GM19468 (cell line): ENCODE results near the gene DNAH1.

Source experiments
- ATAC-seq: cut with Tn5 transposase; IDR thresholded peaks from one replicate; pipeline ENCODE4 v1.9.1; 2021; ENCODE audit warnings: mild to moderate bottlenecking, moderate library complexity, moderate number of reproducible peaks; ENCODE audit not compliant: unreplicated experiment; ENCODE audit errors: extremely low read depth

The DNAH1 gene

DNA sequence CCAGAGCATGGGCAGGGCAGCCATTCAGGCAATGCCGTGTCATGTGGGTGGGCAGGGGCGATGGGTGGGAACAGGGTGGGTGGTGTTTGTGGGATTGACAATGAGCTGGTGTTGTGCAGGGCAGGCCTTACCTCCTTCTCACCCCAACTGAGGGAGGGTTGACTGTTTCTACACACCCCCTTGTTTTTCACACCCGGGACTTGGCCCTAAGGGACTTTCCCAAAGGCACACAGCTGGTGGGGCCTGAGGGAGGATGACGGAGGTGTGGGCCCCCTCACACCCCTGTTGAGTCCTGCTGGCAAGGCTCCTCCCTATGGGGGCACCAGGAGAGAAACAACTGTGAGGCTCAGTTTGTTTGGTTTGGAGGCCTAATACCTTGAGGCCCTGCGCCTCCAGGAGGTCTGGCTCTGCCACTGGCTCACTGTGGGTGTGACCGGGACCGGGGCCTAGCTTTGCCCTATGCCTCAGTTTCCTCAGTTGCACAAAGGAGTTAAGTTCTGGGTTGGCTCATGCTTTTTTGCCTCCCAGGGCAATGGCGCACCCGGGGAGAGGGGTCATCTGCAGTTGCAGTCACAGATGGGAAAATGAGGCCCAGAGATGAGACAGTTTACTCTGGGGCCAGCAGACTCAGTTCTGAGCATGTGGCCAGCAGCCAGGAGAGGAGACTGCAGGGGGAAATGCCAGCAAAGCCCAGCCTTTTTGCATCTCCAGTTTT lies 5.1 kb upstream of the DNAH1 start:
- ATAC-seq = no peak

DNA sequence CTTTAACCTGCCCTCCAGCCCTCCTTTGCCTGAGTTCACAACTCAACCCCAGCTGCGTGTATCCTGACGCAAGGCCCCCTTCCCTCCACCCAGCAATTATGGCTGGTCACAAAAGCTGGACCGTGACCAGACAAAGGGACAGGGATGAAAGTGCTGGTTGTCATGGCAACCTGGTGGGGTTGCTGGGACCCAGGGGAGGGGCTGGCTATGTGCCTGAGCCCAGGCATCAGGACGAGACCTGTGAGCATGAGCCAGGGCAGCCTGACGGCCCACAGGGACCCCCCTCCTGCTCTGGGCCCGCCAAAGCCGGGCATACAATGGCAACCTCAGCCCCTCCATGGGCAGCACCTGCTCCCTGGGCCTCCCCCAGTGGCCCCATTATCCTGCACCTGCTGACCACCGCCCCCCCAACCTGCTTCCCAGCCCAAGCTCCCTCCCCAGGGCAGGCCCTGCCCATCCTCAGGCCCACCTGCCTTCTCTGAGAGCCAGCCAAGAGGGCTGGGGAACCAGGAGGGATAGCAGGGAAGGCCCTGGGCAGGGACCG lies 4.5 kb upstream of the DNAH1 start:
- ATAC-seq = no peak

DNA sequence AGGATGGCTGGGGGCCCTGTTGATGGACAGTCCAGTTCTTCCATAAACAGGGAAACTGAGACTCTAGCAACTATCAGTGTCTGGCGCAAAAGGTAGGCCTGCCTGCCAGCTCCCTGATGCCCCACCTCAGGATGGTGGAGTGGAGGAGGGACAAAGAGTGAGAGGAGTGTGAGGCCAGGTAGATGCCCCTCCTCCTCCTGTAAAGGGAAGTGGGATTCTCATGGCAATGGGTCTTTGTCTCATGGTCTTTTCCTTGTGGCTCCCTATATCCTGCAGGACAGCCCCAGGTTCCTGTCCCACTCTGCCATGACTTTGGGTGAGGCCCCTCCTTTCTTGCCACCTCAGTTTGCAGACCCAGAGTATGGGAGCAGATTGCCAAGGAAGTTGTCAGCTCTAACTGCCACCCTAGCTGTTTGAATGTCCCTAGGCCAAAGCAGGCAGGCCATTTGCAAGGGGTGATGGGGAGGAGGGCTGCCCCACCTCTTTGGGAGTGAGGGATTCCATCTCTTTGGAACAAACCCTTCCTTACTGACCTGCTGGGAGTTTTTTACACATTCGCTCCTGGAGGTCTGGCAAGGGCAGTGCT lies 2.8 kb upstream of the DNAH1 start:
- no peak for ATAC-seq

DNA sequence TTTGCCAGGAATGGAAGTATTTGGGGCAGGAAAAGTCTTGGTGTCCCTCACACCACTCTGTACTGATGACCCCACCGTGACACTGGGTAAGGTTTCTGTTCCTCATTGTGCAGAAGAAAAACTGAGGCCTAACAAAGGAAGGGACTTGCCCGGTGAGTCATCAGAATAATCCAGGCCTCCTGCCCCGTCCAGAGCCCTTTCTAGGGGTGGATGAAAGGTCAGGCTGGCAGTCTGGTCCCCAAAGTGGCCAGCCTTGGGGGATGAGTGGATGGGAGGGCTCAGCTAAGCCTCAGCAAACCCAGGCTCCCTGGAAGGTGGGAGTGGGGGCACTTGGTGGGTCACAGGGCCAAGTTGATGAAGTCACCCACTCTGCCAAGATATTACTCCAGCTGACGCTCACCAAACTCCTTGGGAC lies 2.3 kb upstream of the DNAH1 start:
- ATAC-seq = peak; percentile 75

DNA sequence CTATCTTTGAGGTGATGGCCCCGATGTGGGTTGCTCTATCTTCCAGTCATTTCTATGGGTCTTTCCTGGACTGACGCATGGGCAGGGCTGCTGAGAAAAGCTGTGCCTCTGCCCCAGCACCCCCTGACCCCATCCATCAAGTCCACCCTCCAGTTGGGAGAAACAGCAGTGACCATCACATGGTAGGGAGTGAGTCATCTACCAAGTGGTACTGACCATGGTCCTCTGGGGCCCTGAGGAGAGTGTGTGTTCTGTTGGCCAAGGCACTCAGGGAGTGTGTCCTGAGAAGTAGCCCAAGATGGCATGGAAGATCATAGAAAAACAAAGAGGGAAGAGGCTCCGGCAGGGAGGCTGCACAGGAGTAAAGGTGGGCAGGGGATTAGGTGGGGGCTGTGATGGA lies 1.6 kb upstream of the DNAH1 start:
- no peak for ATAC-seq

DNA sequence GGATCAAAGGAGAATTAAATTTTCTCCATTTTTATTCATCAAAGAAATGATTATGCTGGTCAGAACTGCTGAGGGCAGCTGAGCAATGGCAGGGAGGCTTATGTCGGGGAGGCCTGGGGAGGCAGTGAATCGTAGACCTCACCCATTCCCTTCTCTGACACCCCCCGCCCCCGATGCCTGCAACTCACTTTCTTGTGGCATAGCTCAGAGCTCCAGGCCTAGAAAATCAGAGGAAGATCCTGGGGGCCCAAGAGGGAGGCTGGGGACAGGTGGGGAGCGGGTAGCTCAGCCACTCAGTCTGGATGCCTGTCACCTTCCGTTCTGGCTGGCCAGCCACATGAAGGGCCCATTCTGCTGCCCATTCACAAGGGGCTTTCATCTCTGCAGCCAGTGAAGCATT lies 1.1 kb upstream of the DNAH1 start:
- no peak for ATAC-seq

DNA sequence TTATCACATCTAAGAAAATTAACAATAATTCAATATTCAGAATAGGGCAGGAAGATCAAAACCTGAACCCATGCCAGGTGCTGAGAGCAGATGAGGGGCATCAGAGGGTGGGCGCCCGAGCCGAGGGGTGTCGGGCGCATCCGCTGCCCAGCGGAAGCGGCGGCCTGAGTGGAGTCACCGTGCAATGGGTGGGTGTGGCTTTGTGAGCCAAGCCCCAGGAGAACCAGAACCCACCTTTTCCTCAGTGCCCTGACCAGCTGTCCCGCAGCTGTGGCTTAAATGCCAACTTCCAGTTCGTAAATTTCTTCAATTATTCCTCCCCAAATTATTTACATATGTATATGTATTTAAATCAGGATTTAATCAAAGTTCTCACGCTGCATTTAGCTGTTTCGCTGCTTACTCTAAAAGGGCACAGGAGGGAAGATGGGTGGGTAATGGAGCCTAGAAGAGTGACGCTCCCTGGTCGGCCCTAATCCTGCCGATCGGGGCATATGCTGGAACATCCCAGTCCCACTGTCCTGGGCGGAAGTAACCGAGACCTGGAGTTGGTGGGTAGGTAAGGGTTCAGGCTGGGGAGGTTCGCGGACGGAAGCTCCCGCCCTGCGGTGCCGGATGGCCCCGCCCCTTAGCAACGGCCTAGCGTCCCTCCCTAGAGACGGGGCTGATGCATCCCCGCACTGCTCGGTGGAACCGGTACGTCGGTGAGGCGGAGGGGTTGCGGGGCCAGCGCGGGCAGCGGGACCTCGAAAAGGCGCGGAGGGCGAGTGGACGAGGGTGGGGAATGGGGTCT lies 1.3 kb downstream of the DNAH1 start:
- peak; percentile 25 for ATAC-seq

DNA sequence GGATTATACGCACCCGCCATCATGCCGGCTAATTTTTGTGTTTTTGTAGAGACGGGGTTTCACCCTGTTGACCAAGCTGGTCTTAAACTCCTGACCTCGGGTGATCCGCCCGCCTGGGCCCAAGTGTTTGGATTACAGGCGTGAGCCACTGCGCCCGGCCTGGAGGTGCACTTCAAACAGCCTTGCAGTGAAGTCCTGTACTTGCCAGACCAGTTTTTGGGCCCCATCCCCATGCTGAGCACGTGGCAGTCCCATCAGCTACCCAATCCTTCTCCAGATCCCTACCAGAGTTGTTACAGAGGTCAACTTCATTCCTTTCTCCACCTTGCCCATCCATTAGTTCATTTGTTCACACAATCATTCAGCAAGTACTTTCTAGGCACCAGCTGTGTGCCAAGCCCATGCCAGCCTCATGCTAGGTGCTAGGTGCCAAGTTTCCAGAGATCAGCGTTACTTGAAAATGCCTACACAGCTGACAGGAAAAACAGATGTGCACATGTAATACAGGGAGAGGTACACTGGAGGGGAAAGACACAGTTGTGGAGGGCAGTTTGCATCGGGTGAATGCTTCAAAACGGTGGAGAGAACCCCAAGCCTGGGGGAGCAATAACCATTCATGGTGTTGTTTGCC lies 2.2 kb downstream of the DNAH1 start:
- ATAC-seq = no peak

DNA sequence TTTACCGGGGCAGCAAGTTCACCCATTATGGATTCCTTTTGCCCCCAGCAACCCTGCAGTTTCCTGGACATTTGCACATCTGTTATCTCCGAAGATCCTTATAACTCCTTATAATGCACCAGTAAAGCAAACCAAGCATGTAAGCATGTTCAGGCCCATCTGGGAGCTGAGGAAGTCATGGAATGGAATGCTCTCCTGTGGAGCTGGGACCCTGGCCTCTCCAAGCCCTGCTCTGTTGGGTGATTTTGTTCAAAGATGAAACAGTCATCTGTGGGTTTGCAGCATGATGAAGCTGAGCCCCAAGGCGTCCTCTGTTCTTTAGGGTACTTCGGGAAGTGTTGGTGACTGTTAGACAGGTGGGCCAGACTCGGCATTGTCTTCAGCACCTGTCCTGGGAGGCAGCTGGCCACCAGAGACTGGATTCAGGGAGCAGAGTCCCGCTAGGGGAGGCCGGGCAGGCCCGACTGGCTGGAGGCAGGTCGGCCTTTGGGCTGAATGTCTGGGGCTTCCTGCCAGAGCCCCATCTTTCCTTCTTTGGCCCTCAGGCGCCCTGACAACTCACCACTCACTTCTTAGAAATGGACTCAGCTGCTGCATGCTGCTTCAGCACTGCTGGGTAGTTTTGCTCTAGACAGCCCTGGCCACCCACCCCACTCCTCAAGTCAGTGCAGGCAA lies 3.9 kb downstream of the DNAH1 start:
- no peak for ATAC-seq

DNA sequence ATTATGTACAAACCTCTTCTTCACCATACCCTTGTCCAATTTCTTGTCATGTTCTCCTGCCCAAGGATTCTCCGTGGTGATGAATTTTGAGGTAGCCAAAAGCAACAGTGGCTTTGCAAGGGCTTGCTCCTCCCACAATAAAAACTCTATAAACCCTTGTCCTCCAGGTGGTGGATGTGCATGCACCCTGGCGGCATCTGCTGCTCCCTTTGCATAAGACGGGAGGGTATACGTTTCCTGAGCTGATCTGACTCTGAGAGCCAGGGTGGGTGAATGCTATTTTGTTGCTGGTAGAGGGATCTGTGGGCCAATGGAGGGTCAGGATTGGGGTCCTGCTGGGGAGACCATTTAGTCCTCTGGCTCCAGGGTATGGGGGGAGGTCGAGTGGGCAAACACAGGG lies 5.4 kb downstream of the DNAH1 start:
- no peak for ATAC-seq

DNA sequence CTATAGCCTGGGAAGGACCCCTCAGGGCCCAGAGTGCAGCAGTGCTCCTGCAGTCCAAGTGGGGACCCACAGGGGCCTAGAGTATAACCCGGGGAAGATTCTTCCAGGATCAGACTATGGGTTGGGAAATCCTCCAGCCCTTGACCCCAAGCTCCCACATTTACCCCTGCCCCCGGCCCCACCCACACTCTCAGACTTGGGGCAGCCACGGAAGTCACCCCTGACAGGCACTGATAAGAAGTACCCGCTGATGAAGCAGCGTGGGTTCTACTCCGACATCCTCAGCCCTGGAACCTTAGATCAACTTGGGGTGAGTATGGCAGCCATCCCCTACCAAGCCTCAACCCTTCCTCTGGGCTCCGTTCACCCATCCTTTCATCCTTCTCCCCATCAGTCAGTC lies 6.3 kb downstream of the DNAH1 start:
- ATAC-seq = no peak

DNA sequence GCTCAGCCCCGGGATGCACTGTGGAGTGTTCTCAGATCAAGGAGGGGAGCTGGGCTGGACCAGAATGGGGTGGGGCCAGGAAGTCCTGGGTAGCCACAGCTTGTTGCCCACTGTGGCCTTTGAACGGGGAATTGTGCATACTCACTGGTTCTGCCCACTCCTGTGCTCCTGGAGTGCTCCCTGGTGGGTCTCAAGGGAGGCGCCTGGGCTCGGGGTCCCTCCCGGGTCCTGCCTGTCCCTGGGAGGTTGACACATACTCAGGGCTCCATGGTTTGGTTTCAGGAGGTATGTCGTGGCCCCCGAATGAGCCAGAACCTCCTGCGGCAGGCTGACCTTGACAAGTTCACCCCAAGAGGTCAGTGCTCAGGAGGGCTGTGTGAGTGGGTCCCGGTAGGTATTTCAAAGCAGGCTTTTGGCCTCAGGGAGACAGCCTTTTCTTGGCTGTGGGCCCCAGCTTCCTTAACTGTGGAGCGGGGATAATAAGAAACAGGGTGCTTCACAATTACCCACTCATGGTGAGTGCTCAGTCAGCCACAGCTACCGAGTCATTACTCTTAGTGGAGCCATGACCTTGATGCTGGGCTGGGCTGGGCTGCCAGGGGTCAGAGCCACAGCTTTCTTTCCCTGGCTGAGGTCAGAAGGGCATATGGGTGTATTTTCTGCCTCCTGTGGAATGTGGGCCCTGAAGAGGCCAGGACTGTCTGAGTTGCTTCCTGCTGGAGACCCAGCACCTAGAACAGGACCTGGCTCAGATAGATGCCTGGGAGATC lies 7.6 kb downstream of the DNAH1 start:
- no peak for ATAC-seq

DNA sequence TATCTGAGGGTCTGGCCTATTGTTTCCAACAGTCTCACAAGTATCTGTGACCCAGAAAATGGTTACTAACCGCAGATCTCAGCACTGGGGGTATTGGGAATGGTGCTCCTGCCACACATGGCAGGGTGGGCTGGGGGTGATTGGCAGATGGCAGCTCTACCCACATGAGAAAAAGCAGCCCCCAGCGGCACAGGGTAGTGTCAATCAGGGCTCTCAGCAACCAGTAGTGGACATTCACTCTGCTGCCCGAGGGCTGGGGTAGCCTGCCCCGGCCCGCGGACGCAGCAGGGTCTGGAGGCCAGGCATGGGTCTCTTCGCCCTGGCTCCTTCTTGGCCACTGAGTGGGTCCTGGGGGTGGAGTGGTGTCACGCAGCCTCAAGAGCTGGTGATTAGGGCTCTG lies 8.6 kb downstream of the DNAH1 start:
- no peak for ATAC-seq

DNA sequence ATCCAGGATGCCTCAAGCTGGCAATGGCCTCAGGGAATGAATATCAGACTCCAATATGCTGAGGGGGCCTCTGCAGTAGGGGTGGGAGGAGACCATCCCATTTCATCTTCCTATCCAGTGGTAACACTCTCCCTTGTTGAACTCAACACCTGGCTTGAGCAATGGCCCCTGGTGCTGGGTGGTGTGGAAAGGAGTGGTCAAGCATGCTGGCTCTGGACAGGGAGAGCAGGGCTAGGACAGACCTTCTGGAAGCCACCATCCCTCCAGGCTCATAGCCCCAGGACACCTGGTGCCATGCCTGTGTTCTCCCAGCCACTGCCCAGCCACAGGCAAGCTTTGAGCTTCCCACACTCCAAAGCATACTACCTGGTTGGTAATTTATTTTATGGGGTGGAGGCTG lies 9.6 kb downstream of the DNAH1 start:
- ATAC-seq = no peak

DNA sequence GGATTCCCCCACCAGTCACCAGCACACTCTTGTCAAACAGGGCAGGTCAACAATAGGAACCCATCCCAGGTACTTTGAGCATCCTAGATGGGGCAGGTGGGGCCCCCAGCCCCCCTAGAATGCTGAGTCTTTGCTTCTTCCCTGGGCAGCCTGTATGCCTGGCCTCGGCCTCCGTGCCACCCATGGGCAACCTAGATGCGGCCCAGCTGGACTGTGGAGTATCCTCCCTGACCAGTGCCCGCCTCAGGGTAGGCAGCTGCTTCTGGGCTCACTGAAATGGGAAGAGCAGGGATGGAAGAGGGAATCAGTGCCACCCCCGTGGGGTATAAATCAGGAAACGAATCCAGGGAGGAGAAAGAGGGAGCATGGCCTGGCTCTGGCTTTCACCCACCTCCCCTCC lies 10.9 kb downstream of the DNAH1 start:
- no peak for ATAC-seq

DNA sequence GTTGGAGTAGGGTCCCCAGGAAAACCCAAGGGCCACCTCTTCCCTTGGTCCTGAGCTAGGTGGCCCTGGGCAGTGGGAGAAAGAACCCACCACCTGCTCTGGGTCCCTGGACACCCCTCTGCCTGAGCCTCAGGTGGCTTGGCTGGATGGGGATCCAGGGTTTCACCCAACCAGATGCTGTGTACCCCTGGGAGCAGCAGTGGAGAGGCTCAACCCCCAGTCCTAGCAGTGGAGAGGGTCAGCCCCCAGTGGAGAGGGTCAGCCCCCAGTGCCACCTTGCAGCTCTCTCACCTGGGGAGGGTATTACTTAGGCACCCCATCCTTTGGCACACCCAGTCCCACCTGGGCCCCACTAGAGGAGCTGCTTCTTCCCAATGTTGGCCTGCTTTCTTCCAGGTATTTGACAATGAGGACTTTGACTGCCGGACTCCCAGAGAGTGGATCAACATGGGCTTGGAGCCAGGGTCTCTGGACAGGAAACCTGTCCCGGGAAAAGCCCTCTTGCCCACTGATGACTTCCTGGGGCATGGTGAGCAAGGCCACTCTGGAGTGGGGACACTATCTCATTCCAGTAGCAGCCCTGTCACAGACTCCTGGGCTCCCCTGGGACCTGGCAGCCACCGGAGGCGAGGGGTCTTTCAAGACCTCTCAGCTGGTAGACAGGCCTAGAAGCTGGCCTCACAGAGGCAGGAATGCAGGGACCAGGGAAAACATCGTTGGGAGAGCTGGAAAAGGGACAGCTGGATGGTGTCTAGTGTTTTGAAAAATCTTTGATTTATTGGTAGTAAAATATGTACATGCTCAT lies 11.6 kb downstream of the DNAH1 start:
- ATAC-seq = no peak

DNA sequence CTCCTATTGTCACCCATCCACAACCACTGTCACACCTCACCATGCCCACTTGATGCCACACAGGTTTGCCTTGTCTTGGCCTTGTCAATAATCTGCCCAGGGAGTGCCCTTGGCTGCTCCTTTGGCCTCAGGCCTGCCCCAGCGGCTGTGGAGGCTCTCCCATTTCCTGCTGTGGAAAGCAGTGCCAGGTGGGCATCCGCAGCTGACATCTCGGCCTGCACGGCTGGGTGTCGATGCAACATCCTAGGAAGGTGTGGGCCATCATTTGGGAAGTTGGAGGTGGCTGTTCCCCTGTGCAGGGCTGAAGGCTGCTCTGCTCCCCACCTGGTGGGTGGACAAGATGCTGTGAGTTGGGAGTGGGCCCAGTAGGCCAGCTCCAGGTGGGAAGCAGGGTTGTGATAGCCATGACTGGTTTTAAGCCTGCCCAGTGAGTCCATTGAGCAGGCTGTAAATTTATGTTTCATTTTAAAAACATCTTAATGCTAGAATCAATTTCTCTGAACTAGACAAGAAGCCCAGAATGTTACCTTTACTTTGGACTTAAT lies 12.5 kb downstream of the DNAH1 start:
- ATAC-seq = no peak

DNA sequence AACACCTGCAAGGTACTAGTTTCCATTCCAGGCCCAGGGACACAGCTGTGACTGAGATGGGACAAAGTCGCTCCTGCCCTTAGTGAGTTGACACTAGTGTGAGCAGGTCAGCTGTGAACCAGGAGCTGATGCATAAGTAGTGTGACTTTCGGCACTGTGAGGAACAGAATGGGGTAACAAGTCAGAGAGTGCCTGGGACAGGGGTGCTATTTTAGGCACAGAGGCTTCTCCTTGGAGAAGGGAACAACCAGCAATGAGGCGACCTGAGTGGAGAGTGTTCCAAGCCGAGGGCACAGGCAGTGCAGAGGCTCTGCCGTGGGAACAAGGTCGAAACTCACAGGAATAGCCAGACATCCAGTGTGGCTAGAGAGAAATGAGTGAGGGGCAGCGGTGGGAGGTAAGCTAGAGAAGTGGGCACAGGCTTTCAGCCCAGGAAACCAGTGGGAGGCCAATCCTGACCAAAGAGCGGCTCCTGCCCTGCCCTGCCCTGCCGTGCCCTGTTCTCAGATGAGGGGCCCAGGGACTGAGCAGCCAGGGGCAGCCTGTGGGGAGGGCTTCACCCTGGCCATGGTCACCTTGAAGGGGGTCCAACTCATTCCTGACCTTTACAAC lies 14.2 kb downstream of the DNAH1 start:
- no peak for ATAC-seq
